ENCODE measurements around the gene ERBIN.
A peak's percentile ranks its signal among the peaks of the same experiment; 100 is the strongest.
"Not testable (repeated sequence)": the region's sequence is repeated elsewhere in the genome, so short reads cannot be mapped to it uniquely, and the experiment has no call there.

Gene ERBIN

DNA sequence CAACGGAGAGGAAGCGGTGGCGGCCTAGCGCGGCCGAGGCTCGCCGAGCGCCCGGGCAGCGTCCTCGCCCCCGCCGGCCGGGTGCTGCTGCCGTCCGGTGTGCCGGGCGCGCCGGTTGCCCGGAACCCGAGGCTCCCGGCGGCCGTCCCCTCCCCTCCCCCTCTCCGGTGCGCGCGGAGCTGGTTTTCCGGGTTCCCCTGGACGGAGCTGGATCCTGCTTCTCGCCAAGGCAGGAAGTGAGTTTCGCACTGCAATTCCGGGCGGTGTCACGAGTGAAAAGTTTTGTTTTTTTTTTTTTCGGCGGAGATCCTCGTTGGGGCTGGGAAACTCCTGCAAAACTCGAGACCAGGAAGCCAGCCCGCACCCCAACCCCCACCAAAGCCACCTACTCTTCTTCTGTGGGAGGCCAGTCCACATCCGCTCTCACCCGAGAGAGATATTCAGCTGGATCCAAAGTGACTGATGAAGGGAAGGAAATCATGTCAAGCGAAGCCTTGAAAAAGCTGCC, at the start of gene ERBIN:
TSS of gene ERBIN (plus strand) at position 300 of the 508 bp plus-strand sequence. CDS start 66,144 bp downstream, outside the sequence.
- peak; percentile 62 for DNase-seq

DNA sequence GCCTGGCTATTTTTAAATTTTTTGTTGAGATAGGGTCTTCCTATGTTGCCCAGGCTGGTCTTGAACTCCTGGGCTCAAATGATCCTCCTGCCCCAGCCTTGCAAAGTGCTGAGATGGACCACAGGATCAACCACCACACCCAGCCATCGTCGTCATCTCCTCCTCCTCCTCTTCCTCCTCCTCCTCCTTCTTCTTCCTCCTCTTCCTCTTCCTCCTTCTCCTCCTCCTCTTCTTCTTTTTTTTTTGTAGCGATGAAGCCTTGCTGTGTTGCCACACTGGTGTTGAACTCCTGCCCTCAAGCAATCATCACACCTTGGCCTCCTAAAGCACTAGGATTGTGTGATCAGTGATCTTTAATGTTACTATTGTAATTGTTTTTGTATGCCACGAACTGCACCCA, 49.4 kb upstream of the ERBIN start:
- no peak for DNase-seq

DNA sequence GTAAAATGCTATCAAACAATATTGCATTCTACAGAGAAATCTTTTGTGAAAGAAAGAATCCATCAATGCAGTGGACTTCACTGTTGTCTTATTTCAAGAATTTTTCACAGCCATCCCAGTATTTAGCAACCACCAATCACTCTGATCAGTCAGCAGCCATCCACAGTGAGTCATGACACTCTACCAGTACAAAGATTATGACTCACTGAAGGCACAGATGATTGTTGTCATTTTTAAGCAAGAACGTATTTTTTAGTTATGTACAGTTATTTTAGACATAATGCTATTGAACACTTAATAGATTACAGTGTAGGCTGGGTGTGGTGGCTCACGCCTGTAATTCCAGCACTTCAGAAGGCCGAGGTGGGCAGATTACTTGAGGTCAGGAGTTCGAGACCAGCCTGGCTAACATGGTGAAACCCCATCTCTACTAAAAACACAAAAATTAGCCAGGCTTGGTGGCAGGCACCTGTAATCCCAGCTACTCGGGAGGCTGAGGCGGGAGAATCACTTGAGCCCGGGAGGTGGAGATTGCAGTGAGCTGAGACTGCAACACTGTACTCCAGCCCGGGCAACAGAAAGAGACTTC, 46.6 kb upstream of the ERBIN start:
- DNase-seq, result peak; percentile 15

DNA sequence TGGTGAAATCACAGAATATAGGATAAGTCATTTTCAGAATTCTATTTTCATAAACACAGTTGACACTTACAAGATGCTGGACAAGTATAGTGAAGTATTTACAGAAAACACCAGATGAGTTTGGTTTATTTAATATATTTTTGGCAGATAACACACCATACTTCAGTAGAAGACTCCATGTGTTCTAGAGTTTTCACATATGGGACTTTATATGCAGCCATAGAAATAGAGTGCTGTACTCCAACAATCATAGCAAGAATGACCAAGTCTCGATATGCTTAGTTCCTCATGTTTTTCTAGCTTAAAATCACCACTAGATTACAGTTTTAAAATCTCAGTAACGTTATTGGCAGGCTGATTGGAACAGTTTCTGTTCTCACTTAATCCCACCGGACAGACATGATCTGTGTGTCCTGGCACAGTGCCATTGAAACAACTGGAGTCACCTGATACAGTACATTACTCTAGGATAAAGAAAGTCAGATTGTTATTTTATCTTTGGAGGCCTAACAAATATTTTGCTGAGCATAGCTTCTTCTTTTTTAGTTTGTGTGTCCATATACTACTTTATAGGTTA, 45.8 kb upstream of the ERBIN start:
- no peak for DNase-seq

DNA sequence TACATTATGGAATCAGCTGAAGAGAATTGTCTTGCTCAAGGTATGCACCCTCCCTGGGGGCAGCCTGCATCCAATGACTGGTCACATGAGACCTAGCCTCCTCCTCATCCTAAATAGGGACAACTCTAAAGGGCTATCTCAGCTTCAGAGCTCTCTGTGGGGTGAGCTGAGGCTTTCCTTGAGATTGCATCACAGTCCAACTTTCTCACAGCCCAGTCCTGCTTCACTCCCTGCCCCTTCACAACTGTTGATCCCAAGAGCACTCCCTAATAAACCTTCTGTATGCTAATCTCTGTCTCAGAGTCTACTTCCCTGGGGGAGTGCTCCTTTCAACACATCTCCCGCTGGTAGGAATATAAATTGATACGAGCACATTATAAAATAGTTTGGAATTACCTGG, 44.1 kb upstream of the ERBIN start:
- DNase-seq, result no peak

DNA sequence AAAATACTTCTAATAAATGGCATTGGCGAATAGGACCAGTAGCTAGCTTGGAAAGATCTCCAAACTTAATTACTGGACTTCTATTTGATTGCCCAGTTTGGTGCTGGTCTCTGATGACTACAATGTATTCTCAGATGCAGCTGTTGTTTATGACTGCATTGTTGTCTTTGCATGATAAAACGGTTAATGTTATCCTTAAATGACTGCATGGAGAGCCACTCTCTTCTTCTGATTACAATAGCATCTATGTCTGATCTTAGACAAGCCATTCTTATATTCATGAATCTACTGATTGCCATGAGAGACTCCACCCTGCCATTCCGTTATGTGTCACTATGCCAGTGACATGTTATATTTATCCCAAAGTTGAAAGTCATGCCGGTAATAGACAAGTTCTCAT, 42.9 kb upstream of the ERBIN start:
- no peak for DNase-seq

DNA sequence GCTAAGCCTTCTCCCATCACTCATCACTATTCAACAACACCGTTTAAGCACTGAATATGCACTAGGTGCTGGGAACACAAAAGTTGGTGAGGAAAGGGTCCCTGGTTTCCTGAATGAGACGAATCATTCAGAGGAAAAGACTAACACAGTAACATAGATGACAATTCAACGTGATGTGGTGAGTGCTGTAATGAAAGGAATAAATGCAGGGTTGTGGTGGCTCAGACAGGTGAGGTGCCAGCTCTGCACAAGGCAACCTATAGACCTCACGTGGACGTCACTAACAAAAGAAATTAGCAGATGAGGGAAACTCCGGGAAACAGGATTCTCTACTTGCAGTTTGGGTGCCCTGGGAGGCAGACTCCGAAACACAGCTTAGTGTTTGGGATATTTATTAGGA, 40.0 kb upstream of the ERBIN start:
- no peak for DNase-seq

DNA sequence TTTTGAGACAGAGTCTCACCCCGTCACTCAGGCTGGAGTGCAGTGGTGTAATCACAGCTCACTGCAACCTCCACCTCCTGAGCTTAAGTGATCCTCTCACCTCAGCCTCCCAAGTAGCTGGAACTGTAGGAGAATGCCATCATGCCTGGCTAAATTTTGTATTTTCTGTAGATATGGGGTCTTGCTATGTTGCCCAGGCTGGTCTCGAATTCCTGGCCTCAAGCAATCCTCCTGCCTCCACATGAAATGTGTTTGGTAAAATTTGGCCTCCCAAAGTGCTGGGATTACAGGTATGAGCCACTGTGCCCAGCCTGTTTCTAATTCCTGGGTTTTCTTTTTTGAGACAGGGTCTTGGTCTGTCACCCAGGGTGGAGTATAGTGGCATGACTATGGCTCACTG, 34.4 kb upstream of the ERBIN start:
- DNase-seq, result not testable (repeated sequence)

- no peak for DNase-seq
Measured at GRCh38 chr5:65892801-65893200, 33.6 kb upstream of the ERBIN start.

DNA sequence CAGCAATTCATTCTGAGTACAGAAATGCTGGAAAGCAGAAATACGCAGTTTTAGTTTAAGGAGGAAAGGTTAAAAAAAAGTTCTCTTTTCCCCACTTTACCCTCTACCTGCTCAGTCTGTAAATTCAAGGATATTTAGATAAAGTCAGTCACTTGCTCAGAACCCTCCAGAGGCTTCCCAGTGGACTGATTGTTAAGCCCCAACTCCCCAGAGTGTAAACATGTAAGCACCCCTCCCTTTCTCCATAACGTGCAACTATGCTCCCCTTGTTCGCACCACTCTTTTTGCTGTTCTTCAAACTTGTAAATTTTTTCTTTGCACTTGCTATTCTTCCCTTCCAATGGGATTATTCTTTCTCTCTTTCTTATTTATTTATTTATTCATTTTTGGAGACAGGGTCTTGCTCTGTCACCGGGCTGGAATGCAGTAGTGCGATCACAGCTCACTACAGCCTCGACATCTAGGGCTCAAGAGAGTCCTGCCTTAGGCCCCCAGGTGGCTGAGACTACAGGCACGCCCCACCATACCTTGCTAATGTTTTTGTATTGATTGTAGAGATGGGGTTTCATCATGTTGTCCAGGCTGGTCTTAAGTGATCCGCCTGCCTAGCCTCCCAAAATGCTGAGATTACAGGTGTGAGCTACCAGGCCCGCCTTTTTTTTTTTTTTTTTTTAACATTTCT, 32.5 kb upstream of the ERBIN start:
- DNase-seq, result no peak

- DNase-seq, result no peak
Measured at GRCh38 chr5:65895891-65896290, 30.5 kb upstream of the ERBIN start.

DNA sequence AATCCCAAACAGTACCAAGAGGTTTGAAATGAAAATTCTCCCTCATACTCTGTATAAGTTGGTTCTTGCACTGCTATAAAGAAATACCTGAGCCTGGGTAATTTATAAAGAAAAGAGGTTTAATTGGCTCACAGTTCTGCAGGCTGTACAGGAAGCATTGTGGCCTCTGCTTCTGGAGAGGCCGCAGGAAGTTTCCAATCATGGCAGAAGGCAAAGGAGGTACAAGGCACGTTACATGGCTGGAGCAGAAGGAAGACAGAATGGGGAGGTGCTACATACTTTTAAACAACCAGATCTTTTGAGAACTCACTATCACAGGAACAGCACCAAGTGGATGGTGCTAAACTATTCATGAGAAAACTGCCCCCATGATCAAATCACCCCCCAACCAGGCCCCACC, 25.6 kb upstream of the ERBIN start:
- no peak for DNase-seq

- DNase-seq, result no peak
Measured at GRCh38 chr5:65902104-65902503, 24.3 kb upstream of the ERBIN start.

GRCh38 chr5:65903581-65903980, 22.8 kb upstream of the ERBIN start:
- DNase-seq, result no peak

- DNase-seq, result no peak
Measured at GRCh38 chr5:65906256-65906655, 20.1 kb upstream of the ERBIN start.

DNA sequence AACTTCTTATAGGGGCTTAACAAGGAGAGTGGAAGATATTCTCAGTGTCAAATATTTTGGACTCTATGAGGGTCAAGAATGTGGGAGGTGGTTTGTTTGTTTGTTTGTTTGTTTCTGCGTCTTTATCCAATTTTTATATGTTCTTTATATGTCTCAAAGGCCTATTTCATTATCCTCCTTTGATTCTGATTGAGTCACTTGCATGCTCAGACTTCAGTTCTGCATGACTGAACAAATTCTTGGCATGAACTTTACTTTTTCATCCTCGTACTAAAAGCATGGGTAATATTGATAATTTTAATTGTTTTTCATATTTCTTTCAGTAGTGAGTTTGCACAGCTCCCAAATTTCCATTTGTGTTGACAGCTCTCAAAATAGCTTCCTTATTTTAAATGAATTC, 19.2 kb upstream of the ERBIN start:
- no peak for DNase-seq

DNA sequence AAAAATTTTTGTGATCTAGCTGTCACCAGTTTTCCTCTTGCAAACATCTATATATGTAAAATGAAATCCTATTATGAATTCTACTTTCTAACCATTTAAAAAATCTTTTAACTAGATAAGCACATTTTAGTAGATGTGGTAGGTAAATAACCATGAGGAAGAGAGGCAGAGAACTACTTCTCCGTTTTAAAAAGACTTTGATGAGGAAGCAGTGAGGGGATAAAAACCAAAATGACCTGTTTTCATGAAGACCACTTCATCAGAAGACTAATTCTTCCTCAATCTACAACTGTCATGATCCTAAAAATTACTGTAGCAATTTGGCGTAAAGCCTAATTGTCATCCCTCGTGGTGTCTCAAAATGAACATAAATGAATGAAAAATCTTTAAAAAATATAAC, 15.7 kb upstream of the ERBIN start:
- DNase-seq, result no peak

GRCh38 chr5:65912311-65912710, 14.1 kb upstream of the ERBIN start:
- DNase-seq, result no peak

DNA sequence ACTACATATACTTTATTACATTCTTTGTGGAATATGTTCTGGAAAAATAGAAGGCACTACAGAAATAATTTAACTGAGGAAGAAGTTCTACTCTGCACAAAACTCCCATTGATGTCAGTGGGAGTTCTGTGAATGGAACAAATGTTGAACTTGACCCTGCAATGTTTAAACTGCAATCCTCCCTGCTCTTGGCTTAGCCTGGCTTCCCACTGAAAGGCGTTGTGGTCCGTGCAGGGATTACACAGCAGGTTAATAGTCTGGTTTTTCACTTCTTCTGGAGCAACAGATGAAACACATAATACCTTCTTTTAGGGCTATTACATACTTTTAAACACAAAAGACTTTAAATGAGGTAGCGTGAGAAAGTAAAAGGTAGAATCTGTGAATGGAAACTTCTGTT, 12.9 kb upstream of the ERBIN start:
- DNase-seq, result no peak

- DNase-seq, result no peak
Measured at GRCh38 chr5:65914641-65915196, 11.7 kb upstream of the ERBIN start.

GRCh38 chr5:65915661-65916060, 10.7 kb upstream of the ERBIN start:
- DNase-seq, result not testable (repeated sequence)

GRCh38 chr5:65916066-65916465, 10.3 kb upstream of the ERBIN start:
- no peak for DNase-seq

GRCh38 chr5:65916636-65917035, 9.7 kb upstream of the ERBIN start:
- DNase-seq, result no peak

DNA sequence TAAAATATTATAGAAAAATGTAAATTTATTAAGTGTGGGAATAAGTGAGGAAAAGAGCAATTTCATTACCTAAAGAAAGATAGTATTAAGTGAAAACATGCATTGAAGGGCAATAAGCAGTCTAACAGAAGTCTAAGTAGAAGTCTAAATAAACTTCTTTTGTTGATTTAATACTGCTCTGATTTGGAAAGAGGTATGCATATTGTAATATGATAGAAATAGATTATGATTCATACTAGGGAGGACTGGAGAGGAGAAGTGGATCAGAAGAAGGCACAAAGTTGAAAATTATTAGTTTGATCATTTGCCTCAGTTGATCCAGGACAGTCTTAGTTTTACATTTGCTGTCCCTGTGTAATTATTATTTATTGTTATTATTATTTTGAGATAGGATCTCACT, 6.6 kb upstream of the ERBIN start:
- no peak for DNase-seq
